Motor neuron (in vitro differentiated cells): Measurements from ENCODE around the gene RABGAP1L. TPM values are rescaled to one million over a fixed set of nuclear protein-coding genes. Genes with fewer than 3 reads are reported as not detected.

ENCODE experiments used
- ATAC-seq, 8 experiments: fragments of 200-7000 bp; cut with Tn5 transposase; replicated peaks in 6 of 8; 2 replicates each; pipeline ENCODE4 v1.8.0; 2021; ENCODE audit warnings: mild to moderate bottlenecking in 8 of 8, moderate library complexity in 8 of 8
- H3K27ac ChIP-seq, 2 donors: fragments of 250-450 bp; sonication (Bioruptor Pico); 2 replicates each; pipeline ENCODE4 v1.9.0; 2021; ENCODE audit warnings: antibody characterized with exemption in 2 of 2, mild to moderate bottlenecking in 2 of 2, moderate library complexity in 1 of 2
- H3K4me1 ChIP-seq, 2 donors: fragments of 250-450 bp; sonication (Bioruptor Pico); replicated peaks in 1 of 2; 2 replicates each; pipeline ENCODE4 v1.6.1; 2021; ENCODE audit warnings: antibody characterized with exemption in 2 of 2, mild to moderate bottlenecking in 2 of 2, moderate library complexity in 1 of 2
- H3K4me3 ChIP-seq, 5 donors: fragments of 250-450 bp; sonication (Bioruptor Pico); 2 replicates each; pipeline ENCODE4 v1.9.0; 2021; ENCODE audit warnings: antibody characterized with exemption in 5 of 5, mild to moderate bottlenecking in 5 of 5, moderate library complexity in 4 of 5
- WGBS, 10 experiments: fragments of 450-650 bp; shearing (Covaris generic); methylation state at CpG; one replicate each; pipeline ENCODE4 v1.0.0; 2022; 5-methylcytosine and 5-hydroxymethylcytosine counted together
- in situ Hi-C, 9 experiments: fragments of 400-800 bp; cut with MboI; loops; one replicate each; pipeline ENCODE4 v1.15.0; 2021; ENCODE audit warnings: low sequenced_read_pairs in 9 of 9, low pct_unique_long_range_greater_than_20kb in 2 of 9; ENCODE audit not compliant: unreplicated experiment in 9 of 9
- total RNA-seq, 8 experiments: library from RNA; unstranded; fragments of 300-600 nt; gene quantifications; 2 replicates each; pipeline versions ENCODE4 v1.2.3 to v1.2.4, GENCODE V29; 2022

The RABGAP1L gene
- total RNA-seq, 8 experiments from 2014 or later: 22.0 to 60.3 (median 45.3) TPM

- ATAC-seq: no peak
- no peak overlapping the region for H3K27ac ChIP-seq
- no peaks in the 10 kb centered on the region for H3K4me1 ChIP-seq
- no peak overlapping the region for H3K4me3 ChIP-seq
- in situ Hi-C loops: loop anchor here in 6 of 9 experiments (10.0 to 25.0 kb wide), 5 partner anchors 335 to 2010 kb away; no protein-coding TSS in a partner anchor
Observed at GRCh38 chr1:174747613-174748012, 588.3 kb downstream of the RABGAP1L start.

- in situ Hi-C loops: loop anchor here in 6 of 9 experiments (10.0 to 25.0 kb wide), 5 partner anchors 336 to 2011 kb away; no protein-coding TSS in a partner anchor
- H3K4me1 ChIP-seq: no peaks in the 10 kb centered on the region
- no peak overlapping the region for H3K4me3 ChIP-seq
- ATAC-seq: peak in 2 of 8 experiments; percentile 40 to 42
- WGBS, 10 experiments: 40 to 100% (median 89%) methylated on average over 1 to 7 of the region's 7 CpGs; no CpG with 5 or more reads in 1 of the 10 experiments
- H3K27ac ChIP-seq: no peak overlapping the region
Observed at GRCh38 chr1:174748586-174748985, 589.3 kb downstream of the RABGAP1L start.

GRCh38 chr1:174753131-174753530, 593.8 kb downstream of the RABGAP1L start:
- Histone ChIP-seq H3K4me1 (no peaks in the 10 kb centered on the region), H3K27ac (no peak overlapping the region), H3K4me3 (no peak overlapping the region)
- 0 to 100% (median 66%) methylated on average over 1 of the region's 1 CpG; no CpG with 5 or more reads in 2 of the 10 experiments for WGBS, 10 experiments
- no peak for ATAC-seq
- in situ Hi-C loops: loop anchor here in 5 of 9 experiments (25.0 kb wide), 2 partner anchors 234 to 384 kb away; partner anchors contain the start of gene CACYBP (in 5 of the 5)

- in situ Hi-C loops: loop anchor here in 5 of 9 experiments (25.0 kb wide), 2 partner anchors 226 to 376 kb away; partner anchors contain the start of gene CACYBP (in 5 of the 5)
- no peak overlapping the region for H3K4me3 ChIP-seq
- no peaks in the 10 kb centered on the region for H3K4me1 ChIP-seq
- peak in 1 of 8 experiments; percentile 16 for ATAC-seq
- 85 to 98% (median 87%) methylated on average over 4 to 8 of the region's 19 CpGs; no CpG with 5 or more reads in 3 of the 10 experiments for WGBS, 10 experiments
- no peak overlapping the region for H3K27ac ChIP-seq
Observed at GRCh38 chr1:174761335-174761734, 602.0 kb downstream of the RABGAP1L start.

- in situ Hi-C loops: loop anchor here in 5 of 9 experiments (25.0 kb wide), 2 partner anchors 225 to 375 kb away; partner anchors contain the start of gene CACYBP (in 5 of the 5)
- Histone ChIP-seq H3K4me1 (no peaks in the 10 kb centered on the region), H3K27ac (no peak overlapping the region), H3K4me3 (no peak overlapping the region)
- 75 to 100% (median 92%) methylated on average over 2 to 4 of the region's 4 CpGs for WGBS, 10 experiments
- ATAC-seq: no peak
Observed at GRCh38 chr1:174761901-174762585, 602.7 kb downstream of the RABGAP1L start.

GRCh38 chr1:174764191-174764590, 604.9 kb downstream of the RABGAP1L start:
- ATAC-seq: no peak
- no peak overlapping the region for H3K27ac ChIP-seq
- H3K4me1 ChIP-seq: no peaks in the 10 kb centered on the region
- in situ Hi-C loops: loop anchor here in 5 of 9 experiments (25.0 kb wide), 2 partner anchors 223 to 373 kb away; partner anchors contain the start of gene CACYBP (in 5 of the 5)
- 6 to 92% (median 75%) methylated on average over 1 to 2 of the region's 2 CpGs; no CpG with 5 or more reads in 3 of the 10 experiments for WGBS, 10 experiments
- no peak overlapping the region for H3K4me3 ChIP-seq

- H3K4me3 ChIP-seq: no peak overlapping the region
- WGBS, 10 experiments: 82 to 100% (median 98%) methylated on average over 2 of the region's 2 CpGs; no CpG with 5 or more reads in 4 of the 10 experiments
- in situ Hi-C loops: loop anchor here in 5 of 9 experiments (25.0 kb wide), 2 partner anchors 221 to 371 kb away; partner anchors contain the start of gene CACYBP (in 5 of the 5)
- H3K4me1 ChIP-seq: no peaks in the 10 kb centered on the region
- H3K27ac ChIP-seq: no peak overlapping the region
- ATAC-seq: no peak
Observed at GRCh38 chr1:174766727-174767126, 607.4 kb downstream of the RABGAP1L start.

GRCh38 chr1:174768516-174768915, 609.2 kb downstream of the RABGAP1L start:
- no peak for ATAC-seq
- Histone ChIP-seq H3K4me3 (no peak overlapping the region), H3K27ac (no peak overlapping the region), H3K4me1 (no peaks in the 10 kb centered on the region)
- WGBS, 10 experiments: 0 to 88% (median 36%) methylated on average over 1 to 2 of the region's 2 CpGs; no CpG with 5 or more reads in 3 of the 10 experiments
- in situ Hi-C loops: loop anchor here in 5 of 9 experiments (25.0 kb wide), 2 partner anchors 219 to 369 kb away; partner anchors contain the start of gene CACYBP (in 5 of the 5)

GRCh38 chr1:174768949-174769348, 609.6 kb downstream of the RABGAP1L start:
- in situ Hi-C loops: loop anchor here in 5 of 9 experiments (25.0 kb wide), 2 partner anchors 218 to 368 kb away; partner anchors contain the start of gene CACYBP (in 5 of the 5)
- H3K27ac ChIP-seq: no peak overlapping the region
- 40 to 100% (median 73%) methylated on average over 1 to 2 of the region's 2 CpGs; no CpG with 5 or more reads in 3 of the 10 experiments for WGBS, 10 experiments
- no peak for ATAC-seq
- H3K4me3 ChIP-seq: no peak overlapping the region
- H3K4me1 ChIP-seq: no peaks in the 10 kb centered on the region

GRCh38 chr1:174769961-174770549, 610.7 kb downstream of the RABGAP1L start:
- no peak overlapping the region for H3K4me3 ChIP-seq
- ATAC-seq: peak in 4 of 8 experiments; percentile 47 to 63 (median 50)
- in situ Hi-C loops: loop anchor here in 6 of 9 experiments (10.0 to 25.0 kb wide), 3 partner anchors 215 to 367 kb away; partner anchors contain the start of gene CACYBP (in 5 of the 6)
- no peak overlapping the region for H3K27ac ChIP-seq
- H3K4me1 ChIP-seq: no peaks in the 10 kb centered on the region

GRCh38 chr1:174775621-174776020, 616.3 kb downstream of the RABGAP1L start:
- in situ Hi-C loops: loop anchor here in 3 of 9 experiments (10.0 to 25.0 kb wide), 2 partner anchors 209 to 212 kb away; partner anchors contain the start of gene CACYBP (in 2 of the 3)
- no peak for ATAC-seq
- no peak overlapping the region for H3K27ac ChIP-seq
- 50 to 100% (median 87%) methylated on average over 1 to 2 of the region's 2 CpGs; no CpG with 5 or more reads in 2 of the 10 experiments for WGBS, 10 experiments
- H3K4me1 ChIP-seq: no peaks in the 10 kb centered on the region
- no peak overlapping the region for H3K4me3 ChIP-seq

GRCh38 chr1:174777262-174777661, 617.9 kb downstream of the RABGAP1L start:
- no peak for ATAC-seq
- in situ Hi-C loops: loop anchor here in 3 of 9 experiments (10.0 to 25.0 kb wide), 2 partner anchors 208 to 210 kb away; partner anchors contain the start of gene CACYBP (in 2 of the 3)
- WGBS, 10 experiments: 73 to 100% (median 94%) methylated on average over 1 to 2 of the region's 2 CpGs; no CpG with 5 or more reads in 1 of the 10 experiments

More at GRCh38 chr1:174777262-174777661, 617.9 kb downstream of the RABGAP1L start:
- Histone ChIP-seq H3K4me3 (no peak overlapping the region), H3K27ac (no peak overlapping the region), H3K4me1 (no peaks in the 10 kb centered on the region)
